Gastrocnemius medialis (tissue), 4 donors: ENCODE results near the gene STAG1.

ENCODE experiments used
- CTCF ChIP-seq, 5 experiments: fragments of 450-650 bp in 3 of 5; fragments of 200-600 bp in 2 of 5; sonication (generic) in 2 of 5; IDR thresholded peaks in 4 of 5; conservative IDR thresholded peaks in 1 of 5; 1 replicate in 4 of 5; 2 replicates in 1 of 5; pipeline ENCODE4 v1.5.1; 2016 to 2019; ENCODE audit warnings: antibody characterized with exemption in 5 of 5, mild to moderate bottlenecking in 3 of 5, moderate library complexity in 3 of 5
- POLR2A ChIP-seq, 2 donors: fragments of 450-650 bp; IDR thresholded peaks; one replicate each; pipeline ENCODE4 v1.6.1; 2017; ENCODE audit warnings: antibody characterized with exemption in 2 of 2, mild to moderate bottlenecking in 2 of 2, moderate library complexity in 2 of 2

DNA sequence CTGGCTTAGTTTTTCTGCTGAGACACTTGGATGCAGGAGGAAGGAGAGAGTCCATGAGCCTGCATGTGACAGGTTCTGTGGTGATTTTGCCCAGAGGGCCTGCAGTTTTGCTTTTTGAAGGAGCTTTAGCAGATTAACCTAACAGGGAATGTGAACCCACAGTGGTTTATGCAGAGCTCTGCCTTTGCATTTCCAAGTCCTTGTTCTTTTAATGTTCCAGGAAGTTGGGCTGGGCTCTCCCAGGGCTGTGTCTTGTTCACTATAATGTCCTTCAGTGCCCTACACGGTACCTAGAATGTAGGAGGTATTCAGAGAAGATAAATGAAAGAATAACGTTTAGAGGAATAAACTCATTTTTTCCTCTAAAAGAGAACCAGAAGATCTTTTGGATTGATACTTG, 451.7 kb downstream of the STAG1 start:
- TF ChIP-seq CTCF (IDR thresholded peaks at IDR 0.05 in 4 of 5, conservative IDR thresholded peaks at IDR 0.05 in 1 of 5) (no peak), POLR2A (IDR thresholded peaks at IDR 0.05) (no peak)
